Transverse colon (tissue), 4 donors: ENCODE results near the gene CFD. TPM values are rescaled to one million over a fixed set of nuclear protein-coding genes. Genes with fewer than 3 reads are reported as not detected.
"Not testable (repeated sequence)": the region's sequence is repeated elsewhere in the genome, so short reads cannot be mapped to it uniquely, and the experiment has no call there.

Experiments
- DNase-seq: peaks from one replicate; pipeline ENCODE4 v3.0.0-alpha.2; 2019
- H3K27ac ChIP-seq, 4 donors: fragments of 200-600 bp; sonication (generic); 2 replicates each; pipeline ENCODE4 v1.5.1; 2016 to 2018; ENCODE audit warnings: inconsistent platforms in 4 of 4
- H3K27me3 ChIP-seq: fragments of 200-600 bp; sonication (generic); 2 replicates; pipeline ENCODE4 v1.5.1; 2017; ENCODE audit warnings: inconsistent platforms
- H3K36me3 ChIP-seq, 4 donors: fragments of 200-600 bp; sonication (generic); 2 replicates each; pipeline ENCODE4 v1.5.1; 2017 to 2019; ENCODE audit warnings: inconsistent platforms in 4 of 4
- H3K4me1 ChIP-seq, 4 donors: fragments of 200-600 bp; sonication (generic); 2 replicates each; pipeline ENCODE4 v1.5.1; 2017 to 2020; ENCODE audit warnings: inconsistent platforms in 4 of 4
- H3K4me3 ChIP-seq, 4 donors: fragments of 200-600 bp; sonication (generic); 1 replicate in 1 of 4; 2 replicates in 3 of 4; pipeline versions ENCODE4 v1.5.1 to v1.6.1; 2017 to 2019; ENCODE audit warnings: inconsistent platforms in 4 of 4
- H3K9me3 ChIP-seq, 2 donors: fragments of 200-600 bp; sonication (generic); 2 replicates each; pipeline ENCODE4 v1.5.1; 2017 to 2019; ENCODE audit warnings: inconsistent platforms in 2 of 2
- EP300 ChIP-seq: sonication (generic); formaldehyde crosslinking; IDR thresholded peaks from one replicate; pipeline ENCODE4 v1.6.1; 2017; ENCODE audit warnings: antibody characterized with exemption, low read depth
- POLR2A ChIP-seq: fragments of 450-650 bp; IDR thresholded peaks from one replicate; pipeline ENCODE4 v1.6.1; 2016; ENCODE audit warnings: antibody characterized with exemption, mild to moderate bottlenecking, moderate library complexity
- POLR2AphosphoS5 ChIP-seq, 3 donors: sonication (generic); formaldehyde crosslinking; IDR thresholded peaks; one replicate each; pipeline ENCODE4 v1.6.1; 2016; ENCODE audit warnings: antibody characterized with exemption in 3 of 3
- WGBS, 2 donors: methylation state at CpG; one replicate each; pipeline ENCODE4 v1.1.5; 2018; ENCODE audit warnings: low coverage in 1 of 2; 5-methylcytosine and 5-hydroxymethylcytosine counted together
- in situ Hi-C, 4 donors: fragments of 200-750 bp; cut with MboI; loops; one replicate each; pipeline versions ENCODE4 v1.15.0 to v1.15.1; 2017; ENCODE audit warnings: low sequenced_read_pairs in 3 of 4, low pct_ligation_motif_present in 1 of 4, low pct_unique_long_range_greater_than_20kb in 1 of 4
- intact Hi-C: fragments of 100-400 bp; cut with DNase I; formaldehyde crosslinking; loops from one replicate; pipeline ENCODE4 v1.15.1; 2023; ENCODE audit warnings: low total_unique reads
- total RNA-seq, 4 donors: library from RNA; depleted of rRNA; stranded (reverse); fragments of >200 nt; gene quantifications; one replicate each; pipeline ENCODE4 v1.1.0, GENCODE V29; 2016
- TF ChIP-seq, protein P1 (sequence below), 5 experiments: fragments of 200-600 bp in 3 of 5; fragments of 450-650 bp in 2 of 5; sonication (generic) in 3 of 5; IDR thresholded peaks; 1 replicate in 2 of 5; 2 replicates in 3 of 5; pipeline ENCODE4 v1.5.1; 2016 to 2017; ENCODE audit warnings: antibody characterized with exemption in 5 of 5, inconsistent platforms in 3 of 5, mild to moderate bottlenecking in 2 of 5, moderate library complexity in 1 of 5

Gene CFD
- total RNA-seq, 4 donors from 2014 or later = 147 to 368 (median 208) TPM

- Histone ChIP-seq H3K4me1 (peaks cover 0 to 3% (median 0%) of the 10 kb centered on the region in 4 donors), H3K9me3 (no peaks in the 10 kb centered on the region), H3K36me3 (no peaks in the 10 kb centered on the region), H3K4me3 (no peak overlapping the region), H3K27ac (no peak overlapping the region), H3K27me3 (peaks cover 73% of the 10 kb centered on the region)
- no peak for DNase-seq
- 43% methylated on average over 38 of the region's 38 CpGs; no CpG with 5 or more reads in 1 of the 2 donors for WGBS, 2 donors
- in situ Hi-C loops = no loop called here
- intact Hi-C loops = no loop called here
- TF ChIP-seq EP300 = no peak
- no peak for TF ChIP-seq POLR2AphosphoS5 (IDR thresholded peaks at IDR 0.05)
- no peak for TF ChIP-seq POLR2A
- TF ChIP-seq, protein P1, sequence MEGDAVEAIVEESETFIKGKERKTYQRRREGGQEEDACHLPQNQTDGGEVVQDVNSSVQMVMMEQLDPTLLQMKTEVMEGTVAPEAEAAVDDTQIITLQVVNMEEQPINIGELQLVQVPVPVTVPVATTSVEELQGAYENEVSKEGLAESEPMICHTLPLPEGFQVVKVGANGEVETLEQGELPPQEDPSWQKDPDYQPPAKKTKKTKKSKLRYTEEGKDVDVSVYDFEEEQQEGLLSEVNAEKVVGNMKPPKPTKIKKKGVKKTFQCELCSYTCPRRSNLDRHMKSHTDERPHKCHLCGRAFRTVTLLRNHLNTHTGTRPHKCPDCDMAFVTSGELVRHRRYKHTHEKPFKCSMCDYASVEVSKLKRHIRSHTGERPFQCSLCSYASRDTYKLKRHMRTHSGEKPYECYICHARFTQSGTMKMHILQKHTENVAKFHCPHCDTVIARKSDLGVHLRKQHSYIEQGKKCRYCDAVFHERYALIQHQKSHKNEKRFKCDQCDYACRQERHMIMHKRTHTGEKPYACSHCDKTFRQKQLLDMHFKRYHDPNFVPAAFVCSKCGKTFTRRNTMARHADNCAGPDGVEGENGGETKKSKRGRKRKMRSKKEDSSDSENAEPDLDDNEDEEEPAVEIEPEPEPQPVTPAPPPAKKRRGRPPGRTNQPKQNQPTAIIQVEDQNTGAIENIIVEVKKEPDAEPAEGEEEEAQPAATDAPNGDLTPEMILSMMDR (IDR thresholded peaks at IDR 0.05) = no peak
Observed at GRCh38 chr19:831407-832369, 27.8 kb upstream of the CFD start.

DNA sequence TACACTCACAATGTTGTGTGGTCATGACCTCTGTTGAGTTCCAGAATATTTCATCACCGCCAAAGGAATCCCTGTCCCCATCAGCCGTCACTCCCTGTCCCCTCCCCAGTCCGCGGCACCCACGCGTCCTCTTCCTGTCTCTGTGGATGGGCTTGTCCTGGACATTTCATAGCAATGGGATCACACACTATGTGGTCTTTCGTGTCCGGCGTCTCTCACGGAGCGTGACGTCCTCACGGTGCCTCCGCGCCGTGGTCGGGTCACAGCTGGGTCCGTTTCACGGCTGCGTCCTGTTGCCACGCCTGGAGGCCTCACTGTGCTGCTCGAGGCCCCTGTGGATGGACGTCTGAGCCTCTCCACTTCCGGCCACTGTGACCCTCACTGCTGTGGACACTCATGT lies 25.2 kb upstream of the CFD start:
- no peak for TF ChIP-seq POLR2AphosphoS5 (IDR thresholded peaks at IDR 0.05)
- TF ChIP-seq, protein P1 (IDR thresholded peaks at IDR 0.05) = no peak
- no peak for TF ChIP-seq POLR2A
- no peak for TF ChIP-seq EP300
- no peak for DNase-seq
- H3K27me3 ChIP-seq = peaks cover 89% of the 10 kb centered on the region
- no peaks in the 10 kb centered on the region for H3K4me1 ChIP-seq
- 67 to 69% methylated on average over 9 to 24 of the region's 24 CpGs for WGBS, 2 donors
- H3K9me3 ChIP-seq = no peaks in the 10 kb centered on the region
- H3K36me3 ChIP-seq = no peaks in the 10 kb centered on the region
- intact Hi-C loops = no loop called here
- no peak overlapping the region for H3K27ac ChIP-seq
- in situ Hi-C loops = no loop called here
- no peak overlapping the region for H3K4me3 ChIP-seq

GRCh38 chr19:835210-835810 lies 24.2 kb upstream of the CFD start:
- Histone ChIP-seq H3K4me1 (no peaks in the 10 kb centered on the region), H3K36me3 (no peaks in the 10 kb centered on the region), H3K27ac (no peak overlapping the region), H3K27me3 (peaks cover 90% of the 10 kb centered on the region), H3K4me3 (no peak overlapping the region), H3K9me3 (no peaks in the 10 kb centered on the region)
- in situ Hi-C loops (no loop called here), intact Hi-C loops (no loop called here)
- DNase-seq = no peak
- 39 to 70% methylated on average over 12 to 25 of the region's 36 CpGs for WGBS, 2 donors
- TF ChIP-seq, protein P1 (IDR thresholded peaks at IDR 0.05) = no peak
- no peak for TF ChIP-seq EP300
- TF ChIP-seq POLR2AphosphoS5 (IDR thresholded peaks at IDR 0.05) = no peak
- TF ChIP-seq POLR2A = no peak

GRCh38 chr19:840519-841206 lies 18.8 kb upstream of the CFD start, which contains the start of gene PRTN3:
Gene PRTN3, plus strand, starts transcription at chr19:840999. Its CDS starts 10 bp downstream, at chr19:841009.
- Histone ChIP-seq H3K9me3 (no peaks in the 10 kb centered on the region), H3K4me3 (no peak within 1 kb of the TSS), H3K4me1 (peaks cover 6 to 12% (median 11%) of the 10 kb centered on the region in 4 donors), H3K27me3 (peaks cover 92% of the 10 kb centered on the region), H3K36me3 (no peaks in the 10 kb centered on the region), H3K27ac (no peak within 1 kb of the TSS)
- DNase-seq = no peak
- intact Hi-C loops = loop anchor here (10.0 kb wide), 1 partner anchor 66 kb away; no protein-coding TSS in a partner anchor
- WGBS, 2 donors = 48% methylated on average over 16 of the region's 24 CpGs; no CpG with 5 or more reads in 1 of the 2 donors
- TF ChIP-seq POLR2AphosphoS5 (IDR thresholded peaks at IDR 0.05) (no peak), EP300 (no peak), POLR2A (no peak)
- TF ChIP-seq, protein P1 (IDR thresholded peaks at IDR 0.05) = no peak
- in situ Hi-C loops = no loop called here

- DNase-seq, H3K36me3 ChIP-seq, H3K4me3 ChIP-seq, in situ Hi-C loops, H3K9me3 ChIP-seq, H3K27ac ChIP-seq: not testable (repeated sequence)
- 68% methylated on average over 7 of the region's 7 CpGs; no CpG with 5 or more reads in 1 of the 2 donors for WGBS, 2 donors
- peaks cover 92% of the 10 kb centered on the region for H3K27me3 ChIP-seq
- H3K4me1 ChIP-seq = peaks cover 6 to 16% (median 11%) of the 10 kb centered on the region in 4 donors
- intact Hi-C loops = loop anchor here (10.0 kb wide), 1 partner anchor 68 kb away; no protein-coding TSS in a partner anchor
Observed at GRCh38 chr19:842802-843179, 16.7 kb upstream of the CFD start.
